Spleen (tissue), 7 donors: Measurements from ENCODE around the gene MATN1.

Experiments
- CTCF ChIP-seq, 11 experiments: fragments of 200-600 bp in 7 of 11; fragments of 450-650 bp in 4 of 11; sonication (generic) in 4 of 11; IDR thresholded peaks in 8 of 11; conservative IDR thresholded peaks in 3 of 11; 1 replicate in 7 of 11; 2 replicates in 4 of 11; pipeline versions ENCODE4 v1.4.0 to v1.8.0; 2016 to 2021; ENCODE audit warnings: antibody characterized with exemption in 11 of 11, inconsistent platforms in 4 of 11, mild to moderate bottlenecking in 1 of 11
- POLR2AphosphoS5 ChIP-seq, 3 donors: sonication (generic); formaldehyde crosslinking; IDR thresholded peaks; one replicate each; pipeline ENCODE4 v1.5.1; 2017; ENCODE audit warnings: antibody characterized with exemption in 3 of 3
- donor health status: DM: no; HTN: no; CAD: no; lungs with moderate emphysema.
- donor health status: DM: no; HTN: no; CAD: no.
- donor health status: DM: no; HTN: no; CAD: no.

GRCh38 chr1:30696831-30697230 is 26.6 kb downstream of the MATN1 start:
- no peak for TF ChIP-seq CTCF (IDR thresholded peaks at IDR 0.05 in 8 of 11, conservative IDR thresholded peaks at IDR 0.05 in 3 of 11)
- TF ChIP-seq POLR2AphosphoS5 (IDR thresholded peaks at IDR 0.05) = no peak
